Measurements from ENCODE around the gene GFOD1.

The GFOD1 gene

GRCh38 chr6:13484827-13485226, 2.6 kb downstream of the GFOD1 start:
- no peak for DNase-seq

GRCh38 chr6:13484138-13484708, 3.2 kb downstream of the GFOD1 start:
- DNase-seq, result no peak

GRCh38 chr6:13480631-13481501, 6.5 kb downstream of the GFOD1 start:
- peak; percentile 62 for DNase-seq

GRCh38 chr6:13479971-13480434, 7.4 kb downstream of the GFOD1 start:
- no peak for DNase-seq

DNA sequence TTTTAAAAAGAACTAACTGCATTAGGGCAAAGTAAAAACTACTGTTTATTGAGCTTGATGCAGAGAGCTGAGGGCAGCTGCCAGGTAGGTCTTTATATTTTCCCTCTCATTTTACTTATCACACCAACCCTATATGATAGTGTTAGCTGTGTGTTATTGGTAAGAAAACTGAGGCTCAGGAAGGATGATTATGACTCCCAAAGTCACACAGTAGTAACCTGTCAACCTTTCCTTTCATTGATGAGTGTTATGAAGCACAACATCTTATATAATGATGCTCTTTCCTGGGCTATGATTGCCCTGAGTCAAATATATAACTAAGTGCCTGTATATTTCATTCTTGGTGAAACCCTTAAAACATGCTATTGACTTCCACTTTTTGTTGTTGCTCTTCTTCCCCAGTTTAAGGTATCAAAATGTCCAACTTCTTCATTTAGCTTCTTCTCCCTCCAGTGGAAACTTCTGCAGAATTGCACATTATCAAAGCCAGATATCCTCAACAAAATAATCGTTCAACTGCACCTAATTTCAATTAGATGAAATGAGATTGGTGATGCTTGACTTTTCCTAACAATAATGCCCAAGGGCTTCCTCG, 8.1 kb downstream of the GFOD1 start:
- no peak for DNase-seq

DNA sequence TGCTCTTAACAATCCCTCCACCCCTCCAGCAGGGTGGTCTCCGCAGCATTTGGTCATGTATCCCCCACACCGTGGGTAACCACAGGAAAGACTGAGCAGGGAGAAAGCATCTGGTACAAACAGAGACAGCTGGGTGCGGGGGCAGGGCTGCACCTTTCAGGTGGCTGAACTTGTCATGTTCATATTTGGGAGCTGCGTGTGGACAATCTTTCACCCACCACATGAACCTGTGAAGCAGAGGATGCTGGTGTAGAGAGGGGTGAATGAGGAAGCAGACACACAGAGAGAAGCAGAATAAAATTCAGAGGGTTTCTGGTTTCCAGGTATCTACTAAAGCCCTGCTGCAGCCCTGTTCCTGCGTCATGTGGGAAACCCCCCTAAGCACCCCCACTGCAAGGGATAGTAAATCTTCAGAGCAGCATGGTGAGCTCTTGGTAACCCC, 8.9 kb downstream of the GFOD1 start:
- no peak for DNase-seq

DNA sequence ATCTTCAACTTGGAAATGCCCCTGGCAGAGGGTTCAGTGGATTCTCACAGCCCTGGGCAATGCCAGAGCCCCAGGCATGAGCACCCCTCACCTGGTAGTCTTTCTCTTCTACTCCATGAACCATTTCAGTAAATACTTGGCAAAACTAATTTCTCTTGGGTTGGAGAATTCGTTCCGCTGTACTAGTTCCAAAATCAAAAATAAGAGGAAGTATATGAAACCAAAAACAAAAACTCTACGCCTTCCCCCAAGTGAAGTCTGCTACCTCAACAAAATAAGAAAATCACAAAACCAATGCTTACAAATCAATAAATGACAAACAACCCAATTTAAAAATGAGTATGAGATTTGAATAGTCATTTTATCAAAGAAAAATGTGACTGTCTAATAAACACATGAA, 12.6 kb downstream of the GFOD1 start:
- no peak for DNase-seq

GRCh38 chr6:13474360-13474759, 13.0 kb downstream of the GFOD1 start:
- DNase-seq, result no peak

GRCh38 chr6:13473768-13474165, 13.6 kb downstream of the GFOD1 start:
- no peak for DNase-seq

DNA sequence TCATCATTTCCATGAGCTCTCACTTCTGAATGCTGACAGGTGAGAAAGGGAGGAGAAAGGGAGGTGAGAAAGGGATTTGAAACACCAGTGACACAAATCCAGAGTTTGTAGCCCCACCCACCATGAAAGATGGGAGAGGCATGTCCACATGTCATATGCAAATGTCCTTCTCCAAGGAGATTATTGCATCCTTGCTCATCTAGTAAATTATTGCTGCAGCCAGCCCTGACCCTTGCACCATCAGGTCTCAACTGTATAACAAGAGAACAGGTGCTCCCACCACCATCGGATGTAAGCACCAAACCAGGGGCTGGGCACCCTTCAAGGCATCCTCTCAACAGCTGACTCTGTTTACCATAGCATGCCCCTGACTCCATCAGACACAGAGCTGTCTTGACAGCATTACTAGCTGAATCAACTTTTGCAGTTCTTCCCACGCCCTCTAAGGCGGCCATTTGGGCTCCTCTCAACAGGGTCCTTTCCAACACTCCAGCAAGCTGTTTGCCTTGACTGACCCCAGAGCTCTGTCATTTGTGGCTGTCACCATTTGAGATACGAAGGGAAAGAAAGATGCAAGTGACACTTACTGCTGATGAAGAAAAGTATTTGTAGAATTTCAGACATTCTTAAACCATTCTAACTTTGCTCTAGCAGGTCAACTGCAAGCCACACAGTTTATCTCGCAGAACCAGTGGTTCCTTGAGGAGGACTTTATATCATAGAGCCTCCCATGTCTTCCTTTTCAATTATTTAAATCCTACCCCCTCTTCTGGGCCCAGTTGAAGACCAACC, 14.2 kb downstream of the GFOD1 start:
- DNase-seq, result no peak

- DNase-seq, result no peak
Measured at GRCh38 chr6:13472099-13472498, 15.3 kb downstream of the GFOD1 start.

- DNase-seq, result no peak
Measured at GRCh38 chr6:13471184-13471583, 16.2 kb downstream of the GFOD1 start.

DNA sequence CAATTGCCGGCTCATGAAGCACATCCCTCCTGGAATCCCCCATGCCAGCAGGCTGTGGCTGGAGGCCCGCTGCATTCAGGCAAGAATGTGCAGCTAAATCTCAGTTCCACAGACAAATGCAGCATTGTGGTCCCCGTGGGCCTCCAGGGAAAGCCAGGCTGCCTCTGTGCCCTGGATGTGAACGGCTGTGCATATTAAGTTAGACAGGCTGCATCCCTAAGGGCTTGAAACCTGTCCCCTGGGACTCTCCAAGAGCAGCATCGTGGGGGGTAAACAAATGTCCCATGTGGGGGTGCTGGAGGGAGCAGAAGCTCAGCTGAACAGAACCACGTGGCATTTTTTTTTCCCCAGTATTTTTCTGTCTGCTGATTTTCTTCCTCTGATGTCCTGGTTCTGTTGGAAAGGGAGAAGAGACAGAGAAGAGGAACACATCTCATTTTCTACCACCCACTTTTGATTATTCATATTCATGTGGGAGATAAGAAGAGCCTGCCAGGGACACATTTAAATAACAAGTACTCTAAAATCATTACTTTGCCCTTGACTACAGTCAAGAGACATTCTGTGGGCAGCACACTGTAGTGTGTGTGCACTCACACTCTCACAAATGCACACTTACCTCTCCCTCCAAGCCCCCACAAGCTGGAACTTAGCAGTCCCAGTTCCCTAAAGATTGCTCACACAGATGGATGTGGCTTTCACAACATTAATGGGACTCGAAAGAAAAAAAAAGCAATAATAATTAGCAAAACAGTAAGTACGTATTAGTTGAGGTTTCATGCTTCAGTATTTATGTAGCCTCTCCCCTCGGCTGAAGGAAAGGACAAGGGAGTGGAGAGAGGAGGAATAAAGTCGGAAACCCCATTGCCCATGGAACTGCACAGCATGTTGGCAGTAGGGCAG, 16.9 kb downstream of the GFOD1 start:
- DNase-seq, result peak; percentile 19

DNA sequence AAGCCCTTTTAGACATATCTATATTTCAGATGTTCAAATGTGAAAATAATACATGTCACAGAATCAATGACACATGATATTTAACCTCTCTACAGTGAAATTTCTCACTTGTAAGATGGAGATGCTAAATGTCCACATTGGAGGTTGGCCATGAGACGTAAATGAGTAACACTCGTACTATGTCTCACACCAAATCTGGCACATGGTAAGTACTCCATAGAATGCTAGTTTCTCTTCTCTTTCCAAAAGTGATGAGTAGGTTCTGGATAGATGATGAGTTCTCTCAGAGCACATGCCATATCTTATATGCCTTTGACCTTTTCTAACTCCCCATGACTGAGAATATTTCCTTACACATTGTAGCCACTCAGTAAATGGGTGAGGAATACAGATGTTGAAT, 17.7 kb downstream of the GFOD1 start:
- no peak for DNase-seq

DNA sequence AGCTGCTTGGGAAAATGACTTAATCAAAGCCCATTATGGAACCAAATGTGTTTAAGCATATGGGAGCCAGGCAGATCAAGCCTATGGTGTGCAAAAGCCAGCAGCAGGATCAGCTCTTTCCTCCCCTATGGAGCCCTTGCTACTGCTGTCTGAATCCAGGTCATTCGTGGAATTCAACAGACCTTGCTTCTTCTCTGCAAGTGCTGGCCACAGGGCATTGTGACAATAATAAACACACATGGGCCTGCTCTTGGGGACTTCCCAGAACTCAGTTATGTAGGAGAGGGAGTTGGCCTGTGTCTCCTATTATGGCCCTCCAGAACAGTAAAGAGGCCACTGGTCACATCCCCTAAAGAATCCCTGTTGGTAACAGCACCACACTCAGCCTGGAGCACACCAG, 18.6 kb downstream of the GFOD1 start:
- DNase-seq, result no peak

GRCh38 chr6:13467216-13467600, 20.2 kb downstream of the GFOD1 start:
- no peak for DNase-seq

DNA sequence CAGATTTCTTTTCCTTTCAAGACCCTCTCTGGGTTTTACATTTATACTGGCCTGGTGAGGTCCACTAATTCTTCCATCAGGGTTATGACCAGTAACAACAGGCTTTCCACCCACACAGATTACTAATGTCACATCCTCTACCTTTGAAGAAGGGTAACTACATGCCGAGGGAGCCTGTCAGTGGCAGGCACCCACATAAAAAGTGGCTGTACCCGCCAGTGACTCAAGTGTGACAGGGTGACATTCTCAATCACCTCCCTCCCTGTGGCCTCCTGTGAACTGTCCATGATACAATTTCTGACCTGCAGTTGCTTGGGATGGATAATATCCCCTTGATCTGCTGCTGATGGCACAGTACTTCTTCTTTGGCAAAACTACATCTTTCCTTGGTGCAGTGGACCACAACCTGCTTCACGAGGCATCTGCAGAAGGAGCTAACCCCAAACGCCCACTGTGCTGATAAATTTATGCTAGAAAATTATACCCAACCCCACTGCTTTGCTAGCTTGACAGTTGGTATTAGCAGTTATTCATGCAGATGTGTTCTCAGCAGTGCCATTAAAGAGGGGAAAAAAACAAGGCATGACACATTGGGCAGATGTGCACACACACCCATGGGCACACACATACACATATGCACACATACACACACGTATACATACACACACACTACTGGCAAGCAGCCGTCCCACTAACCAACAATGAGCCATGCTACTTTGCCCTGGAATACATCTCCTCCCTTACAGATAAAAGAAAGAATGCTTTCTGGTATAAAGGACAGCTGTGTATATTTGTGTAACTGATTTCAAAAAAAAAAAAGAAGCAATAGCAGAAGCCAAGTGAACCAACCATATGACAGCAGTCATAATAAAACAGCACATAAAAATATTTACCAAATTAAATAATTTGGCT, 20.8 kb downstream of the GFOD1 start:
- no peak for DNase-seq

GRCh38 chr6:13465734-13466133, 21.7 kb downstream of the GFOD1 start:
- DNase-seq, result no peak

DNA sequence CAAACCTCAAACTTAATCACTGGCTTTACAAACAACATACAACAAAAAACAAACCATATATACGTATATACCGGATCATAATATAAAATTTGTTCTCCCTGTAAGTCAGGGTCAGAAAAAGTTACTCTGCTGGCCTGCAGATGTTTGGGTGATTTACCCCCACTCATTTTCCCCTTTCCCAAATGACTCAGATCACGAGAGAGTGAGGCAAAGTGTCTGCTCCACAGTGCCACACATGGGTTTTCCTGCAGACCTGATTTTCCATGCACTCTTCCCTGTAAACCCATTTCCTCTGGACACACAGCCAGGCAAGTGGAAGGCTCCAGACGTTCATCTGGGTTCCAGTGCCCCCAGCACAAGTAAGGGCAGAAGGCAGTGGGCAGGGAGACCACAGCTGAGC, 23.5 kb downstream of the GFOD1 start:
- no peak for DNase-seq

DNA sequence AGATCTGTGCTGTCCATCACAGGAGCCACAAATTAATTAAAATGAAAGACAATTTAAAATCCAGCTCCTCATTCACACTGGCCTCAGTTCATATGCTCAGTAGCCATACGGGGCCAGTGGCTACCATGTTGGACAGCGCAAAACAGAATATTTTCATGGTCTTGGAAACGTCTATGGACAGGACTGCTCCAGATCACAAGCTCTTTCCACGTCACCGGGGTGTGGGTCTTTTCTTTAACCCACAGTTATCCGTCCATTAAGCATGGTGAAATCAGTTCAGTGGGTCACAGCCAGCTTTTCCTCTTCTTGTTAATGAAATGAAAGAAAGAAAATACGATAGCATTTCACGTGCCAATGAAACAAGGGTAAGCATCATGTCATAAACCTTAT, 24.1 kb downstream of the GFOD1 start:
- no peak for DNase-seq

Measured in fibroblast of skin of back (primary cell).